SW 1271 (cell line): ENCODE measurements around the gene TLE3.
A peak's percentile ranks its signal among the peaks of the same experiment; 100 is the strongest.
"Not testable (repeated sequence)": the region's sequence is repeated elsewhere in the genome, so short reads cannot be mapped to it uniquely, and the experiment has no call there.

Experiments used
- DNase-seq, 2 experiments: peaks; one replicate each; lab custom pipeline; 2025; lab: John Stamatoyannopoulos, UW

TLE3 gene

DNA sequence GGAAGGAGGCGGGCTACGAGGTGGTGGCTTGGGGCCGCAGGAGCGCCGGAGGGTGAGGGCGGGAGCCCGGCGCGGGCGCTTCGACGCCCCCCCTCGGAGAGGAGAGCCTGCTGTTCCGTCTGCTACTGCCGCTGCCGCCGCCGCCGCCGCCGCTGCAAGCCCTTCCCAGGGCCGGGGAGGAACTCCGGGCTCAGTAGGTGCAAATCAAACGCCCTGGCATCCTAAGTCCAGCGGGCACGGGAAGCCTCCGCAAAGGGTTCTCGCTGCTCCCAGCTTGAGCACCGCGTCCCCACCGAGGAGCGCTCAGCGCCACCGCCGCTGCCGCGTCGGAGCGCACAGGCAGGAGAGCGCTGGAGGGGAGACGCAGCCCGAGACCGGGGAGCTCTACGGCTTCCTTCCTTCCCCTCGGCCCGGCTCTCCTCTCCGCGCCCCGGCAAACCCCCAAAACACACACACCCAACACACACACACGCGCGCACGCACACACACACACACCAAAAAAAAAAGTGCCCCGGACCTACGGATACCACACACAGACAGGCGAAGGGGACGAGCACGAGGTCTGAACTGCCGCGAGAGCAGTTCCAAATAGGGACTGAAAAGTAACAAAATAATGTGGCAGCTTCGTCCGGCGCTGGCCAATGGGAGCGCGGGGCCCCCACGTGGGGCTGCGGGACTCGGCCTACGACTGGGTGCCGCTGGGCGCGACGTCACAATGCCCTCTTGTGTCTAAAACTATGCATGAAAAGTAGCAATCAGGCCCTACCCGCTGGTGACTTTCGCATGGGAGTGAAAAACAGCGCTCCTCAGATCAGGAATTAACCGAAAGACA, at the start of gene TLE3:
TSS of gene TLE3 (minus strand) at position 597 of the 832 bp plus-strand sequence. CDS start 1,119 bp downstream, outside the sequence.
- peak; percentile 93 to 99 for DNase-seq

DNA sequence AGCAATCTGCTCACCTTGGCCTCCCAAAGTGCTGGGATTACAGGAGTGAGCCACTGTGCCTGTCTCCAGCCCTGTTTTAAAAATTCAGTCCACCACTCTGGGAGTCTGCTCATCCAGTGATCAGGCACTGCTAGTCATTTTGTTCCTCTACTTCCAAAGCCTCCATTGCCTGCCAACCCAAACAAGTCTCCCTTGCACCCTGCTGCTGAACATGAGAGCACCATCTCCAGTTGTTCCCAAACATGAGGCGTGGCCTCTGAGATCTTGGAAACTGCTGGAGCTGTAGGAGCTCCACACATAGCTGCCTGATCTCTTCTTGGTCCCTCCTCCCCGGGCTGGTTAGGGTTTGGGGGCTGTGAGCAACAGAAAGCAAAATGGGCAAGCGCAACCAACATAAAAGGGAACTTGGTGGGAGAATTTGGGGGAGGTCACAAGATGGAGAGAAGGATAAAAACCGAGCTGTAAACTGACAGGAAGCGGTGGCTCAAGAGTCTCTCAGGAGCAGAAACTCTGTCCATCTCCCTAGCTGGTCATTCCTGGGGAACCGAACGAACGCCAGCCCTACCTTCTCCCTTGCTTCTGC, 49.6 kb upstream of the TLE3 start:
- DNase-seq, result no peak

DNA sequence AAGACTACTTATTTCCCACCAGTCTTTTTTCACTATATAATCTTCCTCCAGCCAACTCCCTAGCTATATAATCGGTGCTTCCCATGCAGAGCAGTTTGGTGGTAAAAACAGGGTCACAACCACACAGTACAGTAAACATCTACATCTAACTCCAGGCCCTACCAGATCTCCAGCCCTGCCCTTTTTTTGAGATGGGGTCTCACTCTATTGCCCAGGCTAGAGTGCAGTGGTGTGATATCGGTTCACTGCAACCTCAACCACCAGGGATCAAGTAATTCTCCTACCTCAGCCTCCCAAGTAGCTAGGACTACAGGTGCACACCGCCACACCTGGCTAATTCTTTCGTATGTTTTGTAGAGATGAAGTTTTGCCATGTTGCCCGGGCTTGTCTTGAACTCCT, 49.1 kb upstream of the TLE3 start:
- no peak for DNase-seq

DNA sequence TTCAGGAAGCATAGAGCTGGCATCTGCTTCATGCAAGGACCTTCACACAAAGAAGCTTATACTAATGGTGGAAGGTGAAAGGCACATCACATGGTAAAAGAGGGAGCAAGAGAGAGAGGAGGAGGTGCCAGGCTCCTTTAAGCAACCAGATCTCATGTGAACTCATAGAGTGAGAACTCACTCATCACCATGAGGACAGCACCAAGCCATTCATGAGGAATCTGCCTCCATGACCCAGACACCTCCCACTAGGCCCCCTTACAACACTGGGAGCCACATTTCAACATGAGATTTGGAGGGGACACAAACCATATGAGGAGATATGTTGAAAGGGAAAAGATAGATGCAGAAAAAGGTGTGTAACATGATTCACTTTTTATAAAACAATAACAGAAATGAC, 48.4 kb upstream of the TLE3 start:
- no peak for DNase-seq

DNA sequence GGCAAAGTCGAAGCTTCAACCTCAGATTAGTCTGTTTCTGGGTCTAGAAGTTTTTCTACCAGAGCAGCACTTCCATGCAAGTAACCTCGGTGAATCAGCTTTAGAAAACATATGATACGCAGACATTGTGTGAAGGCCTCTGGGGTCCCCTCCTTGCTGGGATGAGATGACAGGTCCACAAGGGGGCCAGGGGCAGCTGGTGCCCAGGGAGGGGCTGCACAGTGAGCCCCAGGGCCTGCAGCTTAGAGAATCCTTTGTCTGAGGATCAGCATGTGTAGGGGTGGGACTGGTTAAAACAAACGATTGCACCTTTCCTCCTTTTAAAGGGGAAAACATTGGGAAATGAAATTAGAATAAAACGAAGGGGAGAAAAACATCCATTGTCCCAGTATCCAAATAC, 47.5 kb upstream of the TLE3 start:
- no peak for DNase-seq

DNA sequence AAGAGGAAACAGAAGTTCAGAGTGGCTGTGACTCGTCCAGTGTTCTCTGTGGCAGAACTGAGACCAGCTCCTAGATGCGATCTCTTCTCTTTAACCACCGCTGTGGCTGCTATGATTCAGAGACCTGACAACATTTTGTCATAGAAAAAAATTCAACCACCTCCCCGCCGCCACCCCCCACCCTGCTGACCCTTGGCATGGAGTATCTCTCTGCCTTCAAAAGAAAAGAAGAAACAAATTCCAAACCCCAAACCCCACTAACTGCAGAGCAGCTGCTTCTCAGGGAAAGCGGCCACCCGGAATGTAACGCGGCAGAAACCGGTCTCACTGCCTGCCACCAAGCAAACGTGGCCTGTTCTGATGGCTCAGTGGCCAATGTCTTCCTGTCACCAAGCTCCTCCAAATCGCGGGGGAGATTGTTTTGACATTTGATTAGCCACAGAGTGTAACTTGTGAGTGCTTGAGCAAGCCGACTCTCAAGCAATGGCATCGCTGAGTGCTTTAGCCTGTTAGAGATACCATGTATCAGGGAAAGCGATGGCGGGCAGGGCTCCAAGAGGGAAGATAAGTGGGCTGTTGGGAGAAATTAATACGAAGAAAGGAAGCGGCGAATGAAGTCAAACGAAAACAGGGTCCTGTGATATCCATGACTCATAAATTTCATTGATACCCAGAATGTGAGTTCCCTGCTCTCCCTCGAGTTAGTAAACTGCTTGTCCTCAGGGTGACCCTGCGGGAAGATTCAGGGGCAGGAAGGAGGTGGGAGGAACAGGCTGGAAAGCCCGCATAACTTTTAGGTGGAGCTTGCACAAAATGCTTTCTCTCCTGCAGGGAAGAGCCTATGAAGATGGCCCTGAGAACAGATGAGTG, 44.8 kb upstream of the TLE3 start:
- DNase-seq, result no peak

DNA sequence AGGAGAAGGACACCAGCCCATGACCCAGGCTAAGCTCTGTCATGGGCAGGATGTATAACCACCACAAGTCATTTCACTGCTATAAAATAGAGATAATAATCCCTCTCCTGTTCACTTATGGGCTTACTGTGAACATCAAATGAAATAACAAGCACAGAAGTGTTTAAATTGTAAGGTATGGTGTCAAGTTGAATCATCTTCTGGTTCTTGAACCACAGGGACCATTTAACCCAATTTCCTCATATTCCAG, 44.3 kb upstream of the TLE3 start:
- DNase-seq, result no peak

DNA sequence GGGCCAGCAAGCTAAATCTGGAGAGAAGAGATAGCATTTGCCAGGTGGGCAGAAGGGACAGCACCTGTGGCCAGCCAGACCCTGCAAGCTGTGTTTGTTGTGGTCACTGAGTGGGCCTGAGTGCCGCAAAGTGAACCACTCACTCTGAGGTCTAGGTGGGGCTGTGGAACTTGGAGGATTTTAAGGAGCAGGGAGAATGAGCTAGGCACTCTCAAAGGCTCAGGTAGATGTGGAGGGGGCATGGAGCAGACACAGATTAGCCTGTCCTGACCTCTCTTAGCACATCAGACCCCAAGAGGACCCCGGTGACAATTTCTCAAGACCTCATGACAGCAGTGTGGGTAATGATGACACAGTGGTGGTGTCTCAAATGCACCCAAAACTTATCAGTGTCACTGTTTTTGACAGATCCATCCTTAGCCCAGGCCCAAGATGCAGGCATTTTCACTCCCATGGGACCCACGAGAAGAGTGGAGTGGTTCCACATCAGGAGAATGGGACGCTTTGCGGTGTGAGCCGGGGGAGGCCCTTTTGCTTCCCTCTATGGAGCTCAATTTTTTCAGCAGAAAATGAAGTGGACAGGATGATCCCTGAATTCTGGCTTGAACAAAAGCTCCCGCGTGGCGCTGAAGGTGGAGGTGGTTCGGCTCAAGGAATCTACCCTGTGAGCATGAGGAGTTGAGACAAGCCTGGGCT, 43.8 kb upstream of the TLE3 start:
- no peak for DNase-seq

DNA sequence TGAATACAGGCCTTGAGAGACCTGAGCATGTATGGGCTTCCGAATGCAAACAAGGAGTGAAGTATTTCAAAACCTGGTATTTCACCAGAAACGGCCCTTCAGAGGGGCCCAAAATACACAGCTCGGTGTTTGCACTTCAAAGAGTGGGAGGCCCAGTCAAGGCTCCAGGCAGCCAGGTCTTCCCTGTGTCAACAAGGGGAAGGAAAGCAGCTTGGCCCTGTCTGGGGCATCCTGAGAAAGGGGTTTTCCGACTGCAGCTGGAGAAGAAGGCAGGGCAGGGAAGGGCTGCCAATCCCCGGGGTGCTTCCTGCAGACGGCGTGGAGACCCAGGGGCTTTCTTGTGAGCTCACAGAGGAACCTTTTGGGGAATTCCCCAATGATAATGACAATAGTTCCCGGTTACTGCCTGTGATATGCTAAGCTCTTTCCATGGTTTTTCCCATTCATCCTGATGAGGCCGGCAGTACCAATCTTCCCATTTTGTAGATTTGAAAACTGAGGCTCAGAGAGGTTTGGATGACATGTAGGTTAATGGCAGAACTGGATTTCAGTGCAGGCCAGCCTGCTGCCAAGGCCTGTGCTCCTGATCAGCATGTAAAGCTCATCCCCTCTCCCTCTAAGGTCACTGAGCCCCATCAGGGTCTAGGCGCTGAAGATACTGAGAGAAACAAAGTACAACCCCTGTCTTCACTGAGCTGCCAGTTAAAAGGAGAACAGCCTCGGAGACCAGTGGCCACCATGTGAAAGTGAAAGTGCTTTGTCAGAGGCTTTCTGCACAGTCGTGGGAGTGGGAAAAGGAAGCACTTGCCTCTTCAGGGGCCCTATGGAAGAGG, 43.0 kb upstream of the TLE3 start:
- DNase-seq, result no peak

DNA sequence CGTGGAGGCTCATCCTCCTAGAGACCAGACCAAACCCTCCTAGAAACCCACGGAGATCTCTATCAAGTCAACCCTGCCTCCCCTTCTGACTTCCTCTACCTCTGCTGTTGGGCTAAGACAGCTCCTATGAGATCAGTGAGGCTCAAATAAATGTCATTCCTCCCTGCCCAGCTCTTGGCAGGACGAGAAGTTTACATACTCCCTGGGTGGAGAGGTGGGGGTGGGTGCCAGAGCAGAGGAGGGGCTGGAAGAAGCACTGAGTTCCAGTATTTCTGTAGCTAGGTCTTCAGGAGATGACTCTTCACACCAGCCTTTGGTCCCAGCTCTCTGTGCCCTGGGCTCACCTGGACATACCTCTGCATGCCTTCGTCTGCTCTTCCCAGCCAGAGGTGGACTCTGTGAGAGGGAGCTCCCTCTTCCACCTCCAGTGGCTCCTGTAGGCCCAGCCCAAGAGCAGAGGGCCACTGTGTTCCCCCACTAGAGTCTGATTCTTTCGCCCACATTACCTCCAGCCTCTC, 42.4 kb upstream of the TLE3 start:
- no peak for DNase-seq

DNA sequence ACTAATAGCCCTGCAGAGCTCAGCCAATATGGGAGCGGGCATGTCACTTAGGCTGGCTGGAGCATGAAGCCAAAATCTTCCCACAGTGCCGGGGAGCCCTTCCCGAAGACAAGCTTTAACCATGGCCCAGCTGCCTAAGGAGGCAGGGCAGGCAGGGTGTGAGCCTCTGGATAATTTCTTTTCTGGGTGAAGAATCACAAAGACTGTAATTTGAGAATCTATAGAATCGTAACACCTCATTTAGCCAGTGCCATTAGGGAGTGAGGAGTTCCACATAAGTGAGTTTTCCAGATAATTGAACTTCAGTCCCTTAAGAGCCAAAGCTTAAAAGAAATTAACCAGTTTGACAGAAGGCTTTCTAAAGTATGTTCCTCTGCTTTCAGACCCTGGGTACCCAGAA, 40.2 kb upstream of the TLE3 start:
- no peak for DNase-seq

DNA sequence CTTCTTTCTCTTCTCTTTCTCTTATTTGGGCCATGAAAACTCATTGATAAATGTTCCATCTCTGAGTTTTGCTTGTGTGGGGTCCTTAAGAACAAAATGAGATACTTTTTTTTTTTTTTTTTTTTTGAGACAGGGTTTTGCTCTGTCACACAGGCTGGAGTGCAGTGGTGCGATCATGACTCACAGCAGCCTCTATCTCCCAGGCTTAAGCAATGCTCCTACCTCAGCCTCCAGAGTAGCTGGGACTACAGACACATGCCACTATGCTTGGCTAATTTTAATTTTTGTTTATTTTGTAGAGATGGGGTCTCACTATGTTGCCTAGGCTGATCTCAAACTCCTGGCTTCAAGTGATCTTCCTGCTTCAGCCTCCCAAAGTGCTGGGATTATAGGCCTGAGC, 39.3 kb upstream of the TLE3 start:
- not testable (repeated sequence) for DNase-seq

DNA sequence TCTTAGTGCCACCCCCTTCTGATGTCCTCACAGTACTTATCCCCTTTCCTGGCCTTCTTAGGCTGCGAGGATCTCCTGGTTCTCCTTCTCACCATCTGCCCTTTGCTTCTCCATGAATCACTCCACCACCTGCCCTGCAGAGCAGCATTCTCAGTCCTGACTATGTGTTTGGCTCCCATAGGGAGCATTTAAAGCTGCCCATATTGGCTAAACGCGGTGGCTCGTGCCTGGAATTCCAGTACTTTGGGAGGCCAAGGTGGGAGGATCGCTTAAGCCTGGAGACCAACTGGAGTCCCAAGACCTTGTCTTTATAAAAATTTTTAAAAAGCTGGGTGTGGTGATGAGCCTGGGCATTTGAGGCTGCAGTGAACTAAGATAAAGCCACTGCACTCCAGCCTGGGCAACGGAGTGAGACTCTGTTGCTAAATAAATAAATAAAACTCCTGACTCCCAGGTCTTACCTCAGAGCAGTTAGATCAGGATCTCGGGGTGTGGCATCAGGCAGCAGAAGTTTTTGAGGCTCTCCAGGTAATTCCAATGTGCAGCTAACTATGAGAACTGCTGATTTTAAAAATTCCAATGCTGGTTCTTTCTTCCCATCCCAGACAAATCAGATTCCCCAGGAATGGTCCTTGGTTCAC, 36.2 kb upstream of the TLE3 start:
- DNase-seq, result no peak

DNA sequence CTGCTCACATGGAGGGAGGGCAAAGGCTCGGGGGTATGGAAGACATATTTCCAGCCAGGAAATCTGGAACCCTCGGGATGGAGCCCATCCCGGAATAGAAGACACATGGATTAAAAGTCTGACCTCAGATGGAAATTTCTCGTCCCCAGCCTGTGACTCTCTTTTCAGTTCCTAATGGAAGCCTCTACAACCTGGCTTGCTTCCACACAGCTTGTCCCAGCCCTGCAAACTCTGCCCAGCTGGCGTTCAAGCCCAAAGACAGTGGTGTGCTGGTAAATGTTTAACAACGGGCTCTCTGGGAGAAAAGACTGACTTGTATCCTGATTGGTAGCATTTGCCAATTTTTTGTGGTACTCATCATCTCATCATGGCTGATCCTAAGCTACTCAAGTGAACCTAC, 35.6 kb upstream of the TLE3 start:
- no peak for DNase-seq

DNA sequence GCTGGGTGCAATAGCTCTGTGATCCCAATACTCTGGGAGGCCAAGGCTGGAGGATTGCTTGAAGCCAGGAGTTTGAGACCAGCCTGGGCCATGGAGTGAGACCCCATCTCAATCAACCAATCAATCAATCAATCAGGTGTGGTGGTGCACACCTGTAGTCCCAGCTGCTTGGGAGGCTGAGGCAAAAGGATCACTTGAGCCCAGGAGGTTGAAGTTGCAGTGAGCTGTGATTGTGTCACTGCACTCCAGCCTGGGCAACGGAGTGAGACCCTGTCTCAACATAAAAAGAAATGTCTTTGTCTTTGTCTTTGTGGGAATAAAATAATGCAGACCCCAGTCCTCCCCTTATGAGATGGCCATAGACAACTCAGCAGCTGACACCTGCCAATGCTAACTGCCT, 34.9 kb upstream of the TLE3 start:
- no peak for DNase-seq

DNA sequence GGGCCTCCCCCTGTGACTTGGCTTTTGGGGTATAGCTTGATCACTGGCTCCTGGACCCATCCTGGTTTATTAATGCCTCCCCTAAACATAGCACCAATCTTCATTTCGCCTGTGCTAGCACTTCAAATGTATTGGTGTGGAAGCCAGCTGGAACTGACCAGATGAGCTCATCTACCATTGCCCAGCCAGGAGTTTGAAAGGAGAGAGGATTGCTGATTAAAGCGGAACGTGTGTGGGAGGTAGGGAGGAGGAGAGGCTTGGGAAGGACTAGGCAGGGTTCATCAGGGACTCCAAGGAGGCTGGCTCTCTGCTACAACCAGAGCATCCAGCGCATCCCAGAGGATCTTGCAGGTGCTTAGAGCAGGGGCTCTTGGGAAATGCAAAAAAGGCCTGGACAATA, 34.4 kb upstream of the TLE3 start:
- no peak for DNase-seq

DNA sequence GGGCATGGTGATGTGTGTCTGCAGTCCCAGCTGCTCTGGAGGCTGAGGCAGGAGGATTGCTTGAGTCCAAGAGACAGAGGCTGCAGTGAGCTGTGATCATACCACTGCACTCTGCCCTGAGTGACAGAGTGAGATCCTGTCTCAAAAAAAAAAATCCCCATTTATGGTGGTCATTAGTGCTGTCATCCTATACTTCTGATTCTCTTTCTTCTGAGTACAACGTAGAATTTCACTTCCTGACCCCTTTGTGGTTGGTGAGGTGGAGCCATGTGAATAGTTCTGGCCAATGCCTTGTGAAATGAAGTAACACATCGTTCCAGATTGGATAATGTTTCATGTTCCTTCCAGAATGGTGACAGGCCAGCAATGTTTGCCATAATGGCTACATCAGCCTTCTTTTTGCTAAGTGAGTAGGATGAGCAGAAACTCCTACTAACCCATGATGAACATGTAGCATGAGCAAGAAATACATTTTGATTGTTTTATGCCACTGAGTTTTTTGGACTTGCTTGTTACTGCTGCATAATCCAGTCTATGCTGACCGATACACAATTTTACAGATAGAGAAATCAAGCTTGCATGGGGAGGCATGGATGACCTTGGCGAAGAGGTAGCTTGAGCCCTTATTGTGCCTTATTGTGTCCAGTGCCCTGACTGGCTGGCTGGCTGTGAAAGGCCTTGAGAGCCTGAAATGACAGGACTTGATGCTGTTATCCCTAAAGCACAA, 30.9 kb upstream of the TLE3 start:
- DNase-seq, result no peak

DNA sequence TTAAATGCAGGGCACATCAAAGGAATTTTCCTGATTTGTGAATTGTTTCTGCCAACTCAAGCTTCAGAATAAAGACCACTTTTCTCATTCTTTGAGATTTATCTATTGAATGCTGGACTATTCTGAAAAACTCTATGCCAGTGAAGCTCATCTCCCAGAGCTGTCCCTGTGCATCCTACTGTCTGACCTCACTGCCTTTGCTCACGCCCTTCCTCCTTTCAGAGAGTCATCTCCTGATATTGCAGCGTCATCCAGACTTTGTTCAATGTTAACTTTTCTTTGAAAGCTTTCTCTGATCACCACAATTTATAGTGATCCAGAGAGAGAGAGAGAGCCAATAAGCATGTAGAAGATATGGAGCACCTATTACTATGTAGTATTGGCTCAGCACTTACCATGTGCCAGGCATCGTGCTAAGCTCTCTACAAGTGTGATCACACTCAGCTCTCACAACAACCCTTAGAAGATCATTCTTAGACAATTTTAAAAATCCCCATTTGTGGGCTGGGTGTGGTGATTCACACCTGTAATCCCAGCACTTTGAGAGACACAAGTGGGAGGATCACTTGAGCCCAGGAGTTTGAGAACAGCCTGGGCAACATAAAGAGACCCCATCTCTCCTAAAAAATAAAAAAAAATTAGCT, 30.2 kb upstream of the TLE3 start:
- no peak for DNase-seq

DNA sequence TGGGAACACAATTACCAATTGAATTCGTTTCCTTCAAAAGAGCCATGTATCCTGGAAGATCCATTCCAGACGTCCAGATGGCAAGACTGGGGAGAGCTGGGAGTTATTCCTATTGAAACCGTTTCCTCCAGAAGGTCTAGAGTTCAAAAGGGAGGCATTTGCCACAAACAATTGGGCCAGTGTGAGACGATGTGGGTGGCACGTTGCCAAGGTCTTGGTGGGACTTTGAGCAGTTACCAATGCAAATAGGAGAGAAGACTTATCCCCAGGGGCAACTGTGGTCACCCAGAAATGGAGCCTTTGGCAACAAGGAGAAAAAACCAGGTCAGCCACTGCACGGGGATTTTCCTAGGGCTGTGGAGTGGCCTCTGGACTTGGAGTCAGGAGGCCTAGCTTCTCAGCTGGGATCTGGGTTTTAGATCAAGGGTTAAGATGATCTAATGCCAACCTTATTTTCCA, 29.6 kb upstream of the TLE3 start:
- DNase-seq, result no peak

DNA sequence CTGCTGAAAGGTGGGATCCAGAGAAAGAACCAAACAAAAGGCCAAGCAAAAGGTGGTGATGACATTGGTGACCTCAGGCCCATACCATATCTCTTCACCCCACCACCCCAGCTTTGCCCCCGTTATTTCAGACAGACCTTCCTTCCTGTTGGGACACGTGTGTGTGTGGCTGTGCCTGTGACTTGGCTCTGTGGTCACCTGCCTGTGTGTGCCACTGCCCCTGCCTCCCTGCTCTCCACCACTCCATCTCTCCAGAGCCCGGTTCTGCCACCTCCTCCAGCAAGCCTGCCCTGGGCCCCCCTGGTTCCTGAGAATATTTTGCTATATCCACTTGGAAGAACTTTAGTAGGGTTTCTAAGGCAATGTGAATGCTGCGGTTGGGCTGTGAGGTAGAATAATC, 28.6 kb upstream of the TLE3 start:
- DNase-seq, result no peak
